AG09309 (cell line): ENCODE measurements around the gene STPG3.

Experiments
- DNase-seq: peaks from one replicate; pipeline ENCODE4 v3.0.0-alpha.2; 2010; ENCODE audit warnings: low read depth
- H3K4me3 ChIP-seq: 2 replicates; pipeline ENCODE4 v1.5.1; 2011; ENCODE audit warnings: mild to moderate bottlenecking, low read depth, low read length, moderate library complexity; ENCODE audit not compliant: control insufficient read depth
- CTCF ChIP-seq: IDR thresholded peaks from 2 replicates; pipeline ENCODE4 v1.5.1; 2011; ENCODE audit warnings: mild to moderate bottlenecking, low read depth, low read length, inconsistent platforms; ENCODE audit not compliant: insufficient read depth, control insufficient read depth; ENCODE audit errors: missing control alignments

Gene STPG3

GRCh38 chr9:137297966-137298365 is 46.9 kb downstream of the STPG3 start:
- no peak for DNase-seq
- H3K4me3 ChIP-seq: no peak overlapping the region
- TF ChIP-seq CTCF: no peak

- no peak for TF ChIP-seq CTCF
- H3K4me3 ChIP-seq: no peak overlapping the region
- DNase-seq: no peak
These were observed 47.5 kb downstream of the STPG3 start for GRCh38 chr9:137298401-137299202.

- no peak overlapping the region for H3K4me3 ChIP-seq
- DNase-seq: no peak
- no peak for TF ChIP-seq CTCF
These were observed 48.1 kb downstream of the STPG3 start for GRCh38 chr9:137299203-137299565.

GRCh38 chr9:137299938-137300337 is 48.9 kb downstream of the STPG3 start:
- no peak overlapping the region for H3K4me3 ChIP-seq
- DNase-seq: no peak
- no peak for TF ChIP-seq CTCF

GRCh38 chr9:137300567-137301080 is 49.5 kb downstream of the STPG3 start:
- no peak for TF ChIP-seq CTCF
- peak overlapping the region; percentile 26 for H3K4me3 ChIP-seq
- DNase-seq: no peak

GRCh38 chr9:137301081-137301947 is 50.2 kb downstream of the STPG3 start:
- TF ChIP-seq CTCF: no peak
- H3K4me3 ChIP-seq: peak overlapping the region; percentile 26
- no peak for DNase-seq
